LNCAP (cell line): ENCODE results near the gene TDRD10.

Experiments
- CTCF ChIP-seq: fragments of 450-650 bp; IDR thresholded peaks from 2 replicates; pipeline ENCODE4 v1.5.1; 2017; ENCODE audit warnings: mild to moderate bottlenecking

The TDRD10 gene

GRCh38 chr1:154573168-154573510 lies 71.1 kb downstream of the TDRD10 start:
- TF ChIP-seq CTCF = no peak

- no peak for TF ChIP-seq CTCF
Observed at GRCh38 chr1:154574716-154575115, 72.7 kb downstream of the TDRD10 start.

GRCh38 chr1:154575147-154575927 lies 73.3 kb downstream of the TDRD10 start:
- TF ChIP-seq CTCF = no peak

GRCh38 chr1:154575951-154576566 lies 74.0 kb downstream of the TDRD10 start:
- no peak for TF ChIP-seq CTCF

- TF ChIP-seq CTCF = no peak
Observed at GRCh38 chr1:154577346-154578057, 75.5 kb downstream of the TDRD10 start.

- TF ChIP-seq CTCF = no peak
Observed at GRCh38 chr1:154578058-154578418, 76.0 kb downstream of the TDRD10 start.

GRCh38 chr1:154579374-154579773 lies 77.4 kb downstream of the TDRD10 start:
- no peak for TF ChIP-seq CTCF
